COLO668 (cell line): ENCODE results near the gene CEP131.
"Not testable (repeated sequence)": the region's sequence is repeated elsewhere in the genome, so short reads cannot be mapped to it uniquely, and the experiment has no call there.

Experiments
- DNase-seq: peaks from one replicate; lab custom pipeline; 2025; ENCODE audit not compliant: unreplicated experiment; lab: John Stamatoyannopoulos, UW

The CEP131 gene

DNA sequence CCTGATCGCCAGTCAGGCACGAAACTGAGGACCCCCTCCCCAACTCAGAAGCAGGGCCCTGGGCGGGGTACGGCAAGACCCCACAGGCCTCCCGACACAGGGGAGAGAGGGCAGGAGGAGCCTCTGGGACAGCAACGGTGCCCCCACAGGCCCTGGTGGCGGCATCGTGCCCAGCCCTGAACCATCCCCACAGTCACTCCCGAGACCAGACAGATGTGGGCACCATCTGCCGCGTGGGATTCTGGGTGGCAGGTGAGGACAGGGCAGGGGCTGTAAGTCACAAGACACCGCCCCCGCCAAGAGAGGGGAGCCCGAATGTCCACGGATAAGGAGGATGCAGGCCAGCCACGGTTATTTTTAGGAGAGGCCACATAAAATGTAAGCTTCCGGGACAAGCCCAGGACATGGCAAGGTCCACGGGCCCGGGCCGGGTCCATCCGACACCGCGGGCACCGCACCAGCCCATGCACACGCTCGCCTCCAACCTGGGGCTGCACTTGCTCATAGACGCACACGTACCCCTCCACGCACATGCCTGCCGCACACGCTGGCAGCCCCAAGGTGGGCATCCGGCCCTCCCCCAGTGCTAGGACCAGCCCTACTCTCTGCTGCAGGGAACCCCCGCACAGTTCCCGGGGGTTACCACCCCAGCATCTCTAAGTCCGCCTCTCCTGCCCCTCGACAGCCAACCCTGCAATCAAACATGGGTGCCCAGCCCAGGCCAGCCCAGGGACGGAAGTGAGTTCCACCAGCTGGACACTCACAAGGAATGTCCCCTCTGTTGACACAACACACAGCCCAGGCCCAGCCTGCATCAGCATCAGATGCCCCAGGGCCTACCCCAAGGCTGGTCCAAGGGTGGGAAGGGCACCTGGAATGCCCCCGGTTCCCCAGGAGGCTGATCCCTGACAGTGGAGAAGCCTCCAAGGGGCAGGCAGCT, 65.6 kb downstream of the CEP131 start:
- DNase-seq = no peak

DNA sequence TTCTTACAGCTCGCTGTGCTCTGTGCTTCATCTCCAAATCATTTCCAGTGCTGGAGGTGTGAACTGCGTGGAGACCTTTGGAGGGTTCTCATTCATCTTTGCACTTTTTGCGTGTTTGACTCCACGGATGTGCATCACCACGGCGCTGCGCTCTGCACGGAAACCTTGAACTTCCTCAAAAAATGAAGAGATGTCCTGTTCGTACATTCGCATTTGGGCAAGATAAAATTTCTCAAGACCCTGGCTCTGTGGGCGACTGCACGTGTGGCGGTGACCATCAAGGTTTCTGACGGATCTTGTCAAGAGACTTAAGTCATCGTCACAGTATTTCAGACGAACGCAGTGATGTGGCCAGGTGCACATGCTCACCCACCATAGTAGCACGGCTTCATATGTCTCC, 67.8 kb downstream of the CEP131 start:
- DNase-seq = no peak

DNA sequence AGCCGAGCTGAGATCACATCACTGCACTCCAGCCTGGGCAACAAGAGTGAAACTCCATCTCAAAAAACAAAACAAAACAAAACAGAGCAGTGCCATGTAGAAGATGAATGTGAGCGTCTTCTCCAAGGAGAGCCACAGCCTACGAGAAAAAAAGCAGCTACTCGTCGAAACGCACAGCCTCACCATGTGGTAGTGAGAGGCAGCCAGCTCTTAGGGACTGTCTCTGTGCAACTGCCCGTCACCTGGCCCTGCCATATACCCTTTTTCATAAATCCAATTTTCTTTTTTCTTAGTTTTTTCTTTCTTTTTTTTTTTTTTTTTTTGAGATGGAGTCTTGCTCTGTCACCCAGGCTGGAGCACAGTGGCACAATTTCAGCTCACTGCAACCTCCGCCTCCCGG, 68.7 kb downstream of the CEP131 start:
- not testable (repeated sequence) for DNase-seq

DNA sequence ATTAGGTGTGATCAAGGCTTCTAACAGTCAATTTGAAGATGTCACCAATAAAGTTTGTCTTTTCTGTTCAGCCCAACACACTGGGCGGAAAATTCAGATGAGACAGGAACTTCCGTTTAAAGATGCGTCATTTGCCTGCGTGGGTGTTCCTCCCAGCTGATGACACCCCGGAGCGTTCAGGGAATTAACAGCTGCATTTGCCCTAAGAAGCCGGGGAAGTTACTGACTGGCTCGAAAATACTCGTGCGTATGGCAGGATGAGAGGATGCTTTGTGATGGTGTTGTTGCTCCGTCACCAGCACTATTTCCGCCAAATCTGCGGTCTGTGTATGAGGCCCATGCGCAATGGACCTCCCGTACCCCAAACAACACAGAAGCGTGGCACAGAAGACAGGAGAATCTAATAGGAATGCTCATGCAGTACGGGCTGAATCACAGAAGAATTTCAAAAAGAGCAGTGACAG, 69.4 kb downstream of the CEP131 start:
- no peak for DNase-seq

DNA sequence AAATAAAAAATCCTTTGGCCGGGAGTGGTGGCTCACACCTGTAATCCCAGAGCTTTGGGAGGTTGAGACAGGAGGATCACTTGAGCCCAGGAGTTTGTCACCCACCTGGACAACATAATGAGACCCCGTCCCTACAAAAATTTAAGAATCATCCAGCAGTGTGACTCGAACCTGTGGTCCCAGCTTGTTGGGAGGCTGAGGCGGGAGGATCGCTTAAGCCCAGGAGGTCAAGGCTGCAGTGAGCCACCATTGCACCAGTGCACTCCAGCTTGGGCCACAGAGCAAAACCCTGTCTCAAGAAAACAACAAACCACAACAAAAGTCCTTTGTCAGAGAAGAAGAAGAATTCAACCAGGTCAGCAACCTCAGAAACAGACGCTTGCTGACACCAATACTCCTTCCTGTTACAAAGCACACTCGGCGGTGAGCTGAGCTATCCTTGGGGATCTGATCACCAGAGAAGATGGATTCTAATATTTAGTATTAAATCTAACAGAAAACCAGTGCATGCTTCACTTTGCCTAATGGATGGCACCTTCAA, 70.4 kb downstream of the CEP131 start:
- no peak for DNase-seq

DNA sequence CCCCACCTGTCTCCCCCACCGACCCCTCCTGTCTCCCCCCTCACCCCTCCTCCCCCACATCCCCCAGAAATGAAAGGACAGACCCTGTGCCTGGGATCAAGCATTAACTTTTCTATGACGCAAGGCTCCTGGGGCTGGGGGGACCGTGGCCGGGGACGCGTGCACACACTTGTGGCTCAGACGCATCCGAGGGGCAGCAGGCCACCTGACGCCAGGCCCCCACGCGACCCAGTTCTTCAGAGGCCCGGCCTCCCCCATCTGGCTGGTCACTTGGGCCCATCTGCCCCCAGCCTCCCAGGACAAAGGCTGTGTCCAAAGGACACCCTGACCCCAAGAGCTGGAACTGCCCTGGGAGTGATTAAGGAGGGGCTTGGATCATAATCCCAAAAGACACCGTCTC, 71.5 kb downstream of the CEP131 start:
- DNase-seq = no peak

DNA sequence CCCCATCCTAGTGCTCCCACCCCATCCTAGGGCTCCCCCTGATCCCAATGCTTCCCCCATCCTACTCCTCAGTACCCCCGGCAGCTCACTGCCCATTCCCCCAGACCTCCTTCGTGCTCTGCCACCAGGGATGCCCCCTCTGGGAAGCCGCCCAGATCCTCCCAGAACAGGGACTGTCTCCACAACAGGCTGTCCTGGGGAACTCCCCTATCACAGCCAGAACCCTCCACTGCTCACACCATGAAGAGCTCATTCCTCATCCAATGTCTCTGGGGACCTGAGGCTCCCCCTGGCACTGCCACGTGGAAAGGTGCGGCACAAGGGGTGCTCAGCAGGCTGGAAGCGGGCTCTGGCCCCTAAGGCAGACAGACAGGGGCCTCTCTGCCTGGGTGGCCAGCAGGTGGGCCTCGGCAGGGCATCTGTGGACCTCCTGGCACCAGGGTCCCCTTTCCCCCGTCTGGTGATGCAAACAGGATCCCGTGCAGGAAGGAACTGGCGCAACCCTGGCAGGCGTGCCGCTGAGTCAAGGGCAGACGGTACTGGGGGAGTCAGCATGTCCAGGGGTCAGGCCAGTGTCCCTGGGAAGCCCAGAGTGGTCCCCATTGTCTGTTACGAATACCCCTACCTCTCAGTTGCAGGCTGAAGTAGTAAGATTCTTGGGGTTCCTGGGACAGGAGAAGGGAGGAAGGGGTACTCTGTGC, 72.2 kb downstream of the CEP131 start:
- DNase-seq = no peak

DNA sequence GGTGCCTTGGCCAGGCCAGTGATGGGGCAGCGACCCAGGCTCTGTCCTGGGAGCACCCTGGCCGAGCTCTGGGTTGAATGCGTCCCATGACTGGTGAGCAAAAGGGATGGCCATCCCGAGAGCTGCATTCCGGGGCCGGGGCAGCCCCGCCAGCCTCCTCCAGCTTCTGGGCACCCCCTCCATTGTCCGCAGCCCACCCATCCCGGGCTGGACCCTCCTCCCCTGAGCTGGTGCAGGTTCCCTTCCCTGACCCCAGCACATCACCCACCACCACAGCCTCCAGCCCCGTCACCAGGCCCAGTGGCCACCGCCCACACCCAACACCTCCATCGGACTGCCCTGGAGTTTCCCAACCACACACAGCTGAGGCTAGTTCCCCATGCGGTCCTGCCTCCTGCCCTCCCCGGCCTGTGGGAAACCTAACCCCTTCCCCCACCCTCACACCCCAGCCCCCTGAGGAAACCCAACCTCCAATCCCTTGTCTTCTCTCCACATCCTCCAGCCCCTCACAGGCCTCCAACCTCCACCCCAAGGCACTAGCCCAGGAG, 73.7 kb downstream of the CEP131 start:
- DNase-seq = no peak

DNA sequence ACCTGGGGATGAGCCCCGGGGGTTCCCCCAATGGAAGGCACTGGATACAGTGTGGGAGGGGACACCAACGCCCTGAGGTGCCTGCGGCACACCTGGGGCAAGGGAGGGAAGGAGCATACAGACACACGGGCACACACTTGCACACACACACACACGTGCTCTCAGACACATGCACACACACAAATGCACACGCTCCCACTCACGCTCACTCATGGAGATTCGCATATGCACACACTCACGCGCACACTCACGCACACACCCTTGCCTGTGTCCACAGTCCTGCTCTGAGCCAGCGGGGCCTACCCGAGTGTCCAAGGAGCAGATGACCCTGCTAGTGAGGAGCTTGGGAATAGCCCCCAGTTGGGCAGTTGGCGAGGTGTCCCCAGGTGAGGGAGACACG, 74.2 kb downstream of the CEP131 start:
- DNase-seq = no peak

DNA sequence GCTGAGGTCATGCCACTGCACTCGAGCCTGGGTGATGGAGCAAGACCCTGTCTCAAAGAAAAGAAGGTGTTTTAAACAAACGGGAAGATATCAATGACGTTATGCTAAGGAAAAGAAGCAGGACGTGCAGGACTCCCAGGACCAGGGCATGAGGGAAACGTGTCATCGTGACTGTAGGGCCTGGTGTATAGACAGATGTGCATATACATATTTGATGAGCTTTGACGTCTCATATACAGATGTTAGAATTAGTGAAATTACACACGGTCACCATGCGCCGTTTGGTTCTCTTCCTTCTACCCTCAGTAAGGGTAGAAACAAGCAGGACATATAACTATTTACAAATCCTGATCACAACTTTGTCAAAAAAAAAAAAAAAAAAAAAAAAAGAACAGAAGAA, 75.1 kb downstream of the CEP131 start:
- DNase-seq = no peak

DNA sequence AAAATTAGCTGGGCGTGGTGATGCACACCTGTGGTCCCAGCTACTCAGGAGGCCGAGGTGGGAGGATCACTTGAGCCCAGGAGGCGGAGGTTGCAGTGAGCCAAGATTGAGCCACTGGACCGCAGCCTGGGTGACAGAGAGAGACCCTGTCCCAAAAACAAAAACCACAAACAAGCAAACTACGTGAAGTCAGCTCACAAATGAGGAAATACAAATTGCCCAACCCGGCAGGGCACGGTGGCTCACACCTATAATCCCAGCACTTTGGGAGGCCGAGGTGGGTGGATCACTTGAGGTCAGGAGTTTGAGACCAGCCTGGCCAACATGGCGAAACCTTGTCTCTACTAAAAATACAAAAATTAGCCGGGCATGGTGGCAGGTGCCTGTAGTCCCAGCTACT, 76.6 kb downstream of the CEP131 start:
- DNase-seq = not testable (repeated sequence)

DNA sequence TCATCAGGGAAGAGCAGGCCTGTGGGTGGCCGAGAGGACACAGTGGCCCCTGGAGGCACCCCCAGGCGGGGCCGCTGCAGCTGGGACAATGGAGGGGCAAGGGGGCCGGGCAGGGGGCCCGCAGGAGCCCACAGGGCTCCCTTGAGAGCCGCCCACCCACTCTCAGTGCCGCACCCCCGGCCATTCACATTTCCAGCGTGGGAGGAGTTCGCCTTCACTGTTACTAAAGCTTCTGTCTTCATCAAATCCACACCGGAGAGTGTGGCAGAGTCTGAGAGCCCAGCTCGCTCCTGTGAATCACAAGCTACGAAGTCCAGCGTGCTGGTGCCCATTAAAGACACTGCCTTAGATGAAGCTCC, 78.4 kb downstream of the CEP131 start:
- no peak for DNase-seq

DNA sequence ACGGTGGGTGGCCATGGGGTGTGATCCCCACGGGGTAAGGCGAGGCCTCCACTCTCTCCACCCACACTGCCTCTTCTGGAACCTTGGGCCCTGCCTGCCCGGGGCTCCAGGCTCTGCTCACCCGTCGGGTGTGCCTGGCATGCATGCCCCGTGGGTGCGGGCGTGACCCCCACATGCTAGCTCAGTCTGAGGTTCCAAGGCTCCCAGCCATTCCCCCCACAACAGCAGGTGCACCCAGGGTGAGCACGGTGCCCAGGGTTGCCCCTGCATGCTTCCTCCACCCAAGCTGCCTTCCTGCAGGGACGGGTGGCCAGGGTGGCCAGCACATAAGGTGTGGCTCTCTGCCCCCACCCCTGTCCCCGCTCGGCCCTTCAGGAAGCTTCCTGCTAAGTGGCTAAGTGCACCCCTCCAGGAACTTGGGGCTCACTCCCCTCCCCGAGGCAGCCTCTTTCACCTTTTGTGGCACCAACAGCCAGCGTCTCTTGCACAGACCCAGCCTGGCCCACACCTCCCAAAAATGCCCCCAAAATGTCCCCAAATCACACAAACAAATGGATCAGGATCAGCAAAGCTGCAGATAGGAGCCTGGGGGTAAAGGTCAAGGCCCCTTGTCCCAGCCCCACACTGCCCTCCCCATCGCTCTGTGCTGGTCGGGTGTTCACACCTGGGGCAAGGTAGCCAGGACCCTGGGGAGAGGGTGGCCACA, 78.9 kb downstream of the CEP131 start:
- DNase-seq = no peak

DNA sequence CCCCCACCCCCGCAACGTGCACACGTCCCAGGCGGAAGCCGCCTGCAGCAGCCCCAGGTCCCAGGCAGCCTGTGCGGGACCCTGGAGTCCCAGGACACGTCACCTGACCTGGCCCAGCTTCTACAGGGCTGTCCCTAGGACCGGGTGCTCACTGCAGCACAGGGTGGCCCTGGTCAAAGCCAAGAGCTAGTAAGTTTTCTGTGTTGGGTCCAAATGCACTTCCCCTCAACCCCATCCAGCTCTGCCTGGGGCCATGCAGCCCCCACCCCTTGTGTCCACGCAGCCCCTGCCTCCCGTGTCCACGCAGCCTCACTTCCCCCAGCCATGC, 79.6 kb downstream of the CEP131 start:
- DNase-seq = no peak

DNA sequence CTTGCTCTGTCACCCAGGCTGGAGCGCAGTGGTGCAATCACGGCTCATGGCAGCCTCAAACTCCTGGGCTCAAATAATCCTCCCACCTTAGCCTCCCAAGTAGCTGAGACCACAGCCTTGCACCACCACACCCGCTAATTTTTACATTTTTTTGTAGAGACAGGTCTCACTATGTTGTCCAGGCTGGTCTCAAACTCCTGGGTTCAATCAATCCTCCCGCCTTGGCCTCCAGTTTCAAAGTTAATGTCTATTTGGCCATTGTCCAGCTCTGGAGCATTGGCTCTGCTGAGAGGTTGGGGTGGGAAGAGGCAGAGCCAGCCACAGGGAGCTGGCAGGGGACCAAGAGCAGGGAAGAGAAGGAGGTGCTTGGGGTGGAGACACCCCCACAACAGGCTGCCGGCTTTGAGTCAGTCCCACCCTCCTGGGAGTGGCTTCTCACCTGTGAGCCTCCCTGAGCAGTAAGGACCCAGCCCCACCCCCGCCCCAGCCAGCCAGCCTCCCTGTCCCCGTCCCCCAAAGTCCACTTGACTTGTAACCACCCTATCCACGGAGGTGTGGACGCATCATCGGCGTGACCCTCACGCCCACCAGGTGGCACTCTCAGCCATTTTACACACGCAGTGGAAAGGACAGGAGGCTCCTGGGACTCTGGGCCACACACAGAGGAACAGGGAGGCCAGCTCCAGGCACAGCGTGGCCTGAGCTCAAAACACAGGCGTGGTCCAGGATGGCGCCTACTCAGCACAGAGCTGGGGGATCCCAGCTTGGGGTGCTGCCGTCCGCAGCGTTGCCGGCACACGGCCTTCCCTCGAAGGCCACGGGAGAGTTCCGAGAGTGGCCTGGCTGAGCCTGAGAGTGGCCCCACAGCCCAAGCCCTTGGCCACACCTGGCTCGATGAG, 80.2 kb downstream of the CEP131 start:
- DNase-seq = peak; percentile 71

DNA sequence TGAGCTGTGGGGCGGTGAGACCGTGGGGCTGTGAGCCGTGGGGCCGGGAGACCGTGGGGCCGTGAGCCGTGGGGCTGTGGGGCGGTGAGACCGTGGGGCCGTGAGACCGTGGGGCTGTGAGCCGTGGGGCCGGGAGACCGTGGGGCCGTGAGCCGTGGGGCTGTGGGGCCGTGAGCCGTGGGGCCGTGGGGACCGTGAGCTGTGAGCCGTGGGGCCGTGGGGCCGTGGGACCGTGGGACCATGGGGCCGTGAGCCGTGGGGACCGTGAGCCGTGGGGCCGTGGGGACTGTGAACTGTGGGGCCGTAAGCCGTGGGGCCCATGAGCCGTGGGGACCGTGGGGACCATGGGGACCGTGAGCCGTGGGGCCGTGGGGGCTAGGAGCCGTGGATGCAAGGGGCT, 82.1 kb downstream of the CEP131 start:
- DNase-seq = no peak

DNA sequence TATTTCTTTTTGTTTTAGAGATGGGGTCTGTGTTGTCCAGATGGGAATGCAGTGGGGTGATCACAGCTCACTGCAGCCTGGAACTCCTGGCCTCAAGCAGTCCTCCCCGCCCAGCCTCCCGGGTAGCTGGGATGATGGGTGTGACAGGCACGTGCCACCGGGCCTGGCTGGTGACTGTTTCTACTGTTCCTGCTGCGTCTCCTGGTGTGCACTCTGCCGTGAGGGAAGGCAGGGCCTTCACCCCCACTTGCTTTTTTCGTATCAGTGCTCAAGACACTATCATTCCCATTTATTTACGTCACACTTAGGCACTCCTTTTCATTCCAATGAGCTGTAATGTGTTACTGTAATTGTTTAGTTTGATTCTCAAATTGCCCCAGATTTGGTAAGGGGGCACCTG, 82.7 kb downstream of the CEP131 start:
- no peak for DNase-seq
